Stimulated activated CD4-positive, alpha-beta T cell treated with anti-CD3 and anti-CD28 coated beads, TNF-alpha, amount 100 ng/mL, for 48 hours (primary cell): Measurements from ENCODE around the gene MAGI1.
A peak's percentile ranks its signal among the peaks of the same experiment; 100 is the strongest.
"Not testable (repeated sequence)": the region's sequence is repeated elsewhere in the genome, so short reads cannot be mapped to it uniquely, and the experiment has no call there.

ENCODE experiments used
- DNase-seq, 3 donors: peaks; one replicate each; pipeline ENCODE4 v3.0.0-alpha.2; 2020; ENCODE audit warnings: low read depth in 3 of 3

MAGI1 gene

DNA sequence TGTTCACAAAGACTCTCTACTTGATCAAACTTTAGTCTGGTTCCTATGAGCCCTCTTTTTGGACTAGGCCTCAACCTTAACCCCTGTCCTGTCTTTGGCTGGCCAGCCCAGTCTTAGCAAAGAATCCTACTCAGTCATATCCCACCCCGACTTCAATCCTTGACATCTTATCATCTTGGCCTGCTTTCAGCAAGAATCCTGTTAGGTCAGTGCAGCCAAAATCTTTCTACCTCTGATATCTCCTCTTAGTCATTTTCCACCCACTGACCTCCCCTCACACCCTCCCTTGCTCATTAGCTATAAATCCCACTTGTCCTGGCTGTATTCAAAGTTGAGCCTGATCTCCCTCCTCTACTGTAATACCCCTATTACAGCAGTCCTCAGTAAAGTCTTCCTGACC lies 286.1 kb downstream of the MAGI1 start:
- no peak for DNase-seq

DNA sequence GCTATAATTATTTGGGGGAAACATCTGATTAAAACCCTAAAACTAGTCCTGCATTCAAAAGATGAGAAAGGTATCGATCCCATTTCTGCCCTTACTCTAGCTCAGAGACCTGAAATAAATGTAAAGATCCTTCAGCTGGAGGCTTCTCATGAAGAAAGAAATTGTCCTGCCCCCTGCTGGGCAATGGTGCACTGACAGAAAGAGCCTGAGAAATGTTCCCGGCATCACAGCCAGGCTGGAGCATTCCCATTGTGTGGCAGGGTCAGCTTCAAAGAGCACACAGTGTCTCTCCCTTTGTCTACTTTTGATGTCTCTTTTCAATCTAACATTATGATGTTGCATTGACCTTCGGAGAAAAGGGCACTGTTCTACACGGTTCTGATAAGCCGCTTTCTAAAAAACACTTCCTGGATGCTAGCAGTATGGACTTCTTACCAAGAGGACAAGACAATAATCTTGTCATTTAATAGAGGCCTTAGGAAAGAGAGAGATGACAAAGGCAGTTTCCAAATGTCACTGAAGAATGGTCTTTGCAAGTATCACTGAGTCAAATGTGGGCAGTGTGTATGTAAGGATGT lies 287.5 kb downstream of the MAGI1 start:
- DNase-seq = peak in 1 of 3 donors; percentile 0

DNA sequence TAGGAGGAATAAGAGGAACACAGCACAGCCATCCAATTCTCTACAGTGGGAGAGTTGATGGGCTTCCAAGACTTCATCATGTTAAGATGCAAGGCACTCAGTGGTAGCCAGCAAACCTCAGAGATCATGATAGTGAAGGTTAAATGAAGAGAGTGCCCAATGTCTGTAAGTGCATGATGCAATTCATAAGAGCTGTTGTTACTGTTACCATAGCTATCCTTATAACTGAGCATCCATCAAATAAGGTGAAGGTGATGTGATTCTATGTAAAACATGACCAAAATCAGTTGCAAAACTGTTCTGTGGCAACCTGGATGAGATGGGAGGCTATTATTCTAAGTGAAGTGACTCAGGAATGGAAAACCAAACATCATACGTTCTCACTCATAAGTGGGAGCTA lies 289.7 kb downstream of the MAGI1 start:
- DNase-seq = no peak

DNA sequence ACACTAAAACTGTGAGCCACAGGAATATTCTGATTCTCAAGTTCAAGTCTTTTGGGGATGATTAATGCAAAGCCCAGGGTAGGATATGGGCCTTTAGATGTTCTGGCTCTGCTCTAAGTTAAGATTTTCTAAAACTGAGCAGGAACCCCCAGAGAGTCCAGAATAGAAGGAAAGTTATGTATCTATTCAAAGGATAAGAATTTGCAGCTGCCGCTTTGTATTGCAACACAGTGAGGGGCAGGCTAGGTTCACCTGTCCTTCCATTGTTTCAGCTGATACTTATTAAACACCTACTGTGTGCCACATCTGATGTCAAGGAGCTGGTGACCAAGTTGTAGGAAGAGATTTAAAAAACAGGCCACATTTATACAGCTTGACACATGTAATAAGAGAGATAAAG lies 290.4 kb downstream of the MAGI1 start:
- no peak for DNase-seq

DNA sequence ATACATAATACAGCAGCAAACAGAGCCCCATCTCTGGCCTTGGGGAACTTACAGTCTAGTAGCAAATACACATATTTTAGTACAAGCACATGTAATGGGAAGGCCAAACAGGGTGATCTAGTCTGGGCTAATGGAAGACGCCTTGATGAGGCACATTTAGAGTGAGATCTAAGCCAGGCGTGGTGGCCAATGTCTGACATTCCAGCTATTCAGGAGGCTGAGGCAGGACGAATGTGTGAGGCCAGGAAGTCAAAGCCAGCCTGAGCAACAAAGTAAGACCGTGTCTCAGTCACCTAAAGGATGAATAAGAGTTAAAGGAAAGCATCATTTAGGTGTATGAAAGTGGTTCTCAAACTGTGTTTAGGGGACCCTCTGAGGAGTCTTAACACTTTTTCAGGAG lies 291.9 kb downstream of the MAGI1 start:
- no peak for DNase-seq

DNA sequence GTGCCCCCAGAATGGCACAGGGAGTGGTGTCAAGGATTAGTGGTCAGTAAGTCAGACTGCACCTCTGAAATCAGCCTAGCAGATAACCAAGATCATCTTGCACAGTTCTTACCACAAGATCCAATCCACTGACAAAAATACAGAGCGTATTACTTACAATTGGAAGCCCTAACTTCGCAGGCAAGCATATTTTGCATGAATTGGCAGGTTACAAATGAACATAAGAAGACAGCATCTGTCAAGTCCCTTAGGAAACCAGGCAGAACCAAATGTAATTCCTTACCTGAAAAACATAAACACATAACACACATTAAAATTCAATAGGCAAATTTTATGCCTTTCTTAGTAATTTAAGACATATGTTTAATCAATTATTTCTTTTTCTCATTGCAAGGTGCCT lies 293.4 kb downstream of the MAGI1 start:
- DNase-seq = no peak

DNA sequence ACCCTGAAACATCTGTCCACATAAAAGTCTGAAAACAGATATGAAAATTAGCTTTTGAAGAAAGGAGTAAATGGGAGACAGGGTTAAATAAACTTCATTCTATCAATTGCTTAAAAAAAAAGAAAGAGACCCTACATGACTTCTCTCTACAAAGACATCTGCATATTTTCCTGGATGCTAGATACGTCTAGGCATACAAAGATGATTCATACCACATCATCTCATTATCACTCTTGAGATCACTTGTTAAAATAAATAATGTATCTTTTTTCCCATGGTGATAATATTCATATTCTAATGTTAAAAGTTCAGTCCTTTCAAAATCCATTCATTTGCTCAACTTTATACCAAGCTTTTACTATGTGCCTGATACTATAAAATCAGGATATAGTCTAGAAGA lies 295.8 kb downstream of the MAGI1 start:
- DNase-seq = no peak

DNA sequence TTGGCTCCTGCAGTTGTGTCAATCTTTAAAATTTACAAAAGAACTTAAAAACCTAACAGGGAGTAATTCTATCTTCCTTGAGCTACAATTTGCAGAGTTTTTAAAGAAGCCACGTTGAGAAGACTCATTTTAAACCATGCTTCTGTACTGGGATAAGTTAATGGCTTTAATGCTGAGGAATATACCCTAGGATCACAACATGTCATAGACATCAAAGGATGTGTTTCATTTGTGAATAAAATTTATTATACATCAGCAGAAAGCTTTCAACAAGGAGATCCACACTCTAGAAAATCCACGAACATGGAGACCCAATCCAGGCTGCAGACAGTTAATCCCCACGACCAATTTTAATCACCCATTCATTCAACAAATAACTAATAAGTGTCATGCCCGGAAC lies 297.2 kb downstream of the MAGI1 start:
- DNase-seq = no peak

DNA sequence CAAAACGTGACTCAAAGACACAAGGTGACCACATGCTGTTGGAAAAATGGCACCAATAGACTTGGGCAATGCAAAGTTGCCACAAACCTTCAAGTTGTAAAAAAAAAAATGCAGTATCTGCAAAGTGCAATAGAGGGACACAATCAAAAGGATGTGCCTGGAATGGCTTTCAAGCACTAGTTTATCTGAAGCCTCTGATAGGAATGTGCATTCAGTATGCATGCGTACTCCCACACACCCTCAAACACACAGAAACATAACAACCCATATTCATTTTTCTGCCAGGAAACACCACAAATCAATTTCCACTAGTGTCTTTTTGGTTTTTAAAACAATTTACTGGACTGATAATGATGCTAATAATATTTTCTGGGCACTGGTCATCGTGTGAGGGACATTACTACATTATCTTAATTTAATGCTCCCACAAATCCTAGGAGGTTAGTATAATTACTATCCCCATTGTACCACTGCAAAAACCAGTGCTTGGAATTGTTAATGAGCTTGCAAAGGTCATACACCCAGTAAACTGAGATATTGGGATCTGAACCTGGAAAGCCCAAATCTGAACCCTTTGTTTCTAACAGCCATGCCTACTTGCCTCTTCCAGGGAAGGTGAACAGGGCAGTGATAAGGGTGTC lies 298.7 kb downstream of the MAGI1 start:
- DNase-seq = no peak

DNA sequence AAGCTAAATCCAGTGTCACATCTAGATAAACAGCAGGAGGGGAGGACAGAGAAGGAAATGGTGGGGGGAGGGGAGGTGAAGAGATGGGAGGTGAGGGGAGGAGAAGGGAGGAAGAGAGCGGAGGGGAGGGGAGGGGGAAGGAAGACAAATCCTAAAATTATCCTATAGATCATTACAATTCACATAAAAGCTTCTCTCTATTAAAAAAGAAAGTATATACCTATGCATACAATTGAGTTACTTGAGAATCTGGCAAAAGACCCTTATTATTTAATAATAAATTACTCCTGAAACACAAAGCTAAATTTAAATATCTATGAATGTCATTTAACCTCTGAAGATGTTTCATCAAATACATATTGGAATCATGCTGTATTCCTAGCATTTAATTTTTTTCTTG lies 303.9 kb downstream of the MAGI1 start:
- DNase-seq = no peak

DNA sequence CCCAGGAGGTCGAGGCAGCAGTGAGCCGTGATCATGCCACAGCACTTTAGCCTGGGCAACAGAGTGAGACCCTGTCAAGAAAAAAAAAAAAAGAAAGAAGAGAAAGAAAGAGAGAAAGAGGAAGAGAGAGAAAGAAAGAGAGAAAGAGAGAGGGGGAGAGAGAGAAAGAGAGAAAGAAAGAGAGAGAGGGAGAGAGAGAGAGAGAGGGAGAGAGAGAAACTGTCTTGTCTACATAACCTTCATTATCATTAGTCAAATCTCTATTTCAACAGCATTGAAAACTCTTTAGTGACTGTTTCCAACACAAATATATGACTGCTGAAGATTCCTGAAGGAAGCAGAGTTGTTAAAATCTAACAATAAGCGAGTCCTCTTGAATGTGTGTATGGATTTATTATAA lies 304.3 kb downstream of the MAGI1 start:
- DNase-seq = no peak

DNA sequence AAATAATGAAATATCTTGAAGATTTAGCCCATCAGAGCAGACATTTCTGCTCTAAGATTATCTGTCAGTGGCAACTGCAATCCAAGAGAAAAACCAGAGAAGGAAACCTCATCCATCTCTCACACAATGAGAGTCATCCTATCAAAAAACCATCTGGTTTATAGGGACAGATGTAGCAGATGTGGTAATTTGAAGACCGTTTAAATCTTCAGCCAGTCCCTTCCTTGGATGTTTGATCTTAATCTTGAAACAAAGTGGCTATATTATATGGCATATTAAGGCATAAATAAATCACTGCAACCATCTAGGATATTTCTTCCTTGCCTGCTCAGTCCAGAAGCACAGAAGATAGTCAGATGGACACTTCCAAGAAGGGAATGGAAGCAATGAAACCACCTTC lies 305.3 kb downstream of the MAGI1 start:
- no peak for DNase-seq

DNA sequence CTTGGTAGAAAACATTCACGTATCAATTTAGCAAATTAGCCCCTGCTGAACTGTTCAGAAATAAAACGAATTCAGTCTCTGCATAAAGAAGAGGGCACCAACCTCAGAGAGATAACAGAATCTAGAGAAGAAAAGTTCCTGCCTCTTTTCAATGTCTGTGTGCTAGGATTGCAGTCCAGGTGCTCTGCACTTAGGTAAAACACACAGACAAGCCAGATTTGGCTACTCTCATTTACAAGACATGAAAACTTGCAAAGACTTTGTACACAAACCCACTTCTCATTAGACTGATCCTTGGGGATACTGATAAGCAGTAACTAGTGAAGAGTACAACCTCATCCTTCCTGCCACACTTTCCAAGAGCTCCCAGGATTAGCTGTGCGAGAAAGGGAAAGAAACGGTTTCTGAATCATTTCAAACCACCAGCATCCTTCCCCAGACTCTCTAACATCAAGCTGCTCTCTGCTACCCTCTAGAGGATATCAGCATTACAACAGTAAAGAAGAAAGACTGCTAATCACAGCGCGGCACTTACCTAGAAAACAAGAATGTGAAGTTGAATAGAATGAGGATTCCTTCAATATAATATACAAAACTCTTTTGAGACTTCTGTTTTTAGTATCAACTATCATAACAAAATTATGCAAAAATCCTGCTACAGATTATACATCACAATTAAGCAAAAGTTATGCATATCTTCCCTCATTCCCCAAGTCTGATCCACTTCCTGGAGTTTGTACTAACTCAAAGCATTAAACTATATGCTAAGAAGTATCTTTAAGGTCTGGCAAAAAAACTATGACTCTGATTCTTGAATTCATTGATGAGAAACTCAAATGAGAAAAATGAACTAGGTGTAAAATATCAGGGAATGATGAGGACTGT lies 306.4 kb downstream of the MAGI1 start:
- no peak for DNase-seq

DNA sequence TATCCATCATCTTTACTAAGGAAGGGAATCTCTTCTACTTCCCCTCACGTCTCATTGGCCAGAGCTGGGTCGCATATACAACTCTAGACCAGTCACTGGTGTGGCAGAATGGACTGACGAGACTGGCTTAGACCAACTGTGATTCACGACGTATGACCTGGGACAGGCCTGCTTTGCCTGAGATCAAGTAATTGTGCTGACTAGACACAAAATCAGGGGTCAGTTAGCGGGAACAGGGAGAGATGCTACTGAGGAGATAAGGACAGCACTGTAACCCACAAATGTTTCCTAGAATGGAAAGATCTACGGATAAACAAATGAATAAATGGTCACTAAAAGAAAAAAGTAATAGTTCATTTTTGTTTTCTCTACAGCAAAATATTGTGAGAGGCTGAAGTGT lies 308.3 kb downstream of the MAGI1 start:
- DNase-seq = no peak

DNA sequence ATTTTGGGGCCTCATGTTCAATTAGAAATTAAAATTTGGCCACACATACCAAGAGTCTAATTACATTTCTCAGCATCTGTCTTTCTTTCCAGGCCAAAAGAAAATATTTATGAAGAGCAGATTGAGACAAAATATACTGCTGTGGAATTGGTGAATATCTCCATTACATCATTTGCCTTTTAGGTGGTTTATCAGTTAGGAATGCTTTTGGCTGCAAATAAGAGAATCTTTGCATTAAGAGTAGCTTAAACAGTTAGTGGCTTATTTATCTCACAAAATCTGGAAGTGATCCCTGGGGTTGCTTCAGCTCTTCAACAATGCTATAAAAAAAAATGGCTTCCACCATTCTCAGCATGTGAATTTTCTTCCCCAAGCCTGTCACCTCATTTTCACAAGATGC lies 308.7 kb downstream of the MAGI1 start:
- DNase-seq = no peak

DNA sequence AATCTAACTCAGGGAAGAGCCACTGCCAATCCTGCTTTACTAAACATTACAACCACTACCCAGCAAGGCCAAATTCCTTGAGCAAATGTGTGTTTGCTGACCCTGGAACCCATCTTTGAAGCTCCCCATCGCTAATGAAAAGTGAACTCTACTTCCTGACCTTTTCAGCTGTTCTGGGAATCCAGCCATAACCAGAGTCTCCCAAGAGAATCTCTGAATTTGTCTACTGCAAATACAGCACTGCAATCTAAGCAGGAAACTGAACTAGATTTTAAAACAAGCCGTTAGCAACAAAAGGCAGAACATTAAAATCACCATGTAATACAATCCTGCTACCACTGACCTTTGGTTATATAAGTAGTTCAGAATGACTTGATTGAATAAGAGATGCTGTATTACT lies 309.2 kb downstream of the MAGI1 start:
- no peak for DNase-seq

DNA sequence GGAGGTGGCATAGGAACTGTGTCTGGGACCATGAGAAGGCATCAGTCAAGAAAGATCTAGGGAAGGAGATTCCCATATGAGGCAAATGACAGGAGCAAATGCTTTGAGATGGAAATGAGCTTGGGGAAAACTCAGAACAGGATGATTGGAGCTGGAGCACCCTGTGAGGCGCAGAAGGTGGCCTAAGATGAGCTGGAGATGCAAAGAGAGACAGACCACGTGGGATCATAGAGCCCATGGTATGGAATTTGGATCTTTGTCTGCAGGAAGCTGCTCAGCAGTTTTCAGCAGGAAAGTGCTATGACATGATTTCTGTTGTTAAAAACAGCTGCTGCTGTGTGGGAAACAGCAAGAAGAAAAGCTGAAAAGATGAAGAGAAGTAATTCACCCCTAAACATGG lies 310.6 kb downstream of the MAGI1 start:
- no peak for DNase-seq

DNA sequence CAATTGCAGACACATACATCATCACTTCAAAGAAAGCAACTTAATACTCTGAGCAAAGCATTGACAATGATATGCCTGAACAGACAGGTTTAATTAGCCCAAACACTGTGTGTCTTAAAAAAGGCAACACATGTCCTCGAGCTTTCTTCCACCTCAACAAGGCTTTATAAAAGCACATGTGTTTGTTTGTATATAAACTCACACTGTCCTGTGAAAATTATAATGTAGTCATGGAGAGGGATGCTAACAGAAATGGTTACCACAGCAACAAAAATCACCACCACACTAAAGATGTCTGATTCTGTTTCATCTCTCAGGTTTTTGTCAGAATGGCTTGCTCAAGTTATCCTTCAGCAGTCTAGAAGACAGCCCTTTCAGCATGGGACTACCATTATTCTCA lies 314.7 kb downstream of the MAGI1 start:
- no peak for DNase-seq

DNA sequence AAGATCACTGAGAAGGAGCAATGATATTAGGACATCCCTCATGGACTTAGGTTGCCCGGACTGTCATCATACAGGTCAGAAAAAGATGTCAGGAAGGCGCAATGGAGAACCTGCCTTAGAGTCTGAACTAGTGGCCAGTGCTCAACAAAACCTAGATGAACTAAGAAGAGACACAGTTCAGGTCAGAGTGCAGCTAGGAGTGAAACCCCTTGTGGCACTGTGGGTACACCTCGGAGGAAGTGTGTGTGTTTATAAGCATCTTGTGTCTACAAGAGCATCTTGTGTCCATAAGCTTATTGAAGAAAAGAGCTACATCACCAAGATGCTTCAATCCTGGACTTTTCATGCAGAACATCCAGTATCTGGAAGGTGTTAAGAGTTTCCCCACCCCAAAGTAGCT lies 315.7 kb downstream of the MAGI1 start:
- no peak for DNase-seq

DNA sequence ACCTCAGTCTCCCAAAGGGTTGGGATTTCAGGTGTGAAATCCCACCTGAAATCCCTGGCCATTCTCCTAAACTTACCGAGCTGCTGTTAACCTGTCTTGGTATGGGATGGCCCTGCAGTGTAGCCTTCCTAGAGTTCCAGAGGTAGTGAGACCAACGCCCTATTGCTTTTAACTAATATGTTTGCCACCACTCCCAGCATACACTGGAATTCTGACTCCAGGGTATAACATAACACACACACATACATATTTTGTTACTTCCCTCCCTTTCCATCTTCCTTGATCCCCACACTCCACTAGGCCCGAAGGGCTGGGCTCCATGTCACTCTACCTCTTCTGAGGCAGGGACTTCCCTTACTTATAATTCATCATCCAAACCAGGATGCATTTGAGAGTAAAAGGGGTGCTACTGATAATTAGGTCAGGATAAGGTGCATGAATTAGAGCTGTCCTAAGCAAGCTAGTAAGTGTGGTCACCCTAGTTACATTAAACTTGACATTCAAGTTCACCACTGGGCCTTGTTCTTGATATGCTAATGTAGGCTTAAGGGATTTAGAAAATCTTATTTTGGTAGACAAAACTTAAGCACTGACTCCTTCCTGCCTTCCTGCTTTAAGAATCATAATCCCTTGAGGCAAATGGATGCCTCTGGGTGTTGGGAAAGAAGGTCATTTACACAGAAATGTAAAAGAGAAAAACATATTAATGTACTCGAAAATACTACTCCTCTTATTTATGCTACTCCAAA lies 317.6 kb downstream of the MAGI1 start:
- DNase-seq = no peak

DNA sequence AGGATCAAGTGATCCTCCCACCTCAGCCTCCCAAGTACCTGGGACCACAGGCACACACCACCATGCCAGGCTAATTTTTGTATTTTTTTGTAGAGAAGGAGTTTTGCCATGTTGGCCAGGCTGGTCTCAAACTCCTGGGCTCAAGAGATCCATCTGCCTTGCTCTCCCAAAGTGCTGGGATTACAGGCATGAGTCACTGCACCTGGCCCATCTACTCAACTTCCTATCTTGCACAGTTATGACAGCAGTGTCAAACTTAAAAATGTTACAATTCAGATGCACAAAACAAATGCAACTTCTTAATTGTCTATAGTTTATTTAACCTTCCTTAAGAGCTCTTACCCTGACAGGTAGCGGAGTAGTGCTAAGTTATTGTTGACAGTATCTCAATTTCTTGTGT lies 319.1 kb downstream of the MAGI1 start:
- not testable (repeated sequence) for DNase-seq

DNA sequence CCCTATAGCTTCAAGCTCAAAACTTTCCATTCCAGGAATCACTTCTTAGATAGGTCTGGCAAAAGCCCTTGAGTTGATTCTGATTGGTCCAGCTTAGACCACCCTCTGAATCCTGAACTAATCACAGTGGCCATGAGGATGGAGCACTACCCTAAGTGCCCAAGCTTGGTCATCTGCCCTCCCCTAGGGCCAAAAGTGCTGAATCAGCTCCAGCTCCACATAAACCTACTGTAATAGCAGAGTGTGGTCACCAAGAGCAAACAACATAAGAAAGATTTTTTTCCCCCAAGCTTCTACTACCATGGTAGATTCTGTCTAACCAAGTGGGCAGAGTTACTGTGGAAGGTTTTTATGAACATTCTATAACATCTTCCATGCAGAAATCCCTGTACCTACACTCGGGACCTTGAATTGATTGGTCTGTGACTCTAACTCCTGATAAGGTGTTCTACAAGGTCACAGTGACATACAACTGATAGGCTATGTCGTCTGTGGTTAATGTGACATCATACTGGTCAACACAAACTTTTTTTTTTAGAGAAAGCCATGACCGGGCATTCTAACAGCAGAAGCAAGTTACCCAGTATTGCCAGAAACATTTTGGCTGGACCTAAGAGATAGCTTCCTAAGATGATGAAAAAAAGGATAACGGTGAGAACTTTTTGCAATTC lies 320.9 kb downstream of the MAGI1 start:
- no peak for DNase-seq
